Stimulated activated CD4-positive, alpha-beta T cell treated with anti-CD3 and anti-CD28 coated beads, Interleukin-2, amount 100 ng/mL, for 4 hours (primary cell): Measurements from ENCODE around the gene FAAH2.
"Not testable (repeated sequence)": the region's sequence is repeated elsewhere in the genome, so short reads cannot be mapped to it uniquely, and the experiment has no call there.

Experiments
- DNase-seq: peaks from one replicate; pipeline ENCODE4 v3.0.0-alpha.2; 2020; ENCODE audit warnings: low read depth

Gene FAAH2, protein sequence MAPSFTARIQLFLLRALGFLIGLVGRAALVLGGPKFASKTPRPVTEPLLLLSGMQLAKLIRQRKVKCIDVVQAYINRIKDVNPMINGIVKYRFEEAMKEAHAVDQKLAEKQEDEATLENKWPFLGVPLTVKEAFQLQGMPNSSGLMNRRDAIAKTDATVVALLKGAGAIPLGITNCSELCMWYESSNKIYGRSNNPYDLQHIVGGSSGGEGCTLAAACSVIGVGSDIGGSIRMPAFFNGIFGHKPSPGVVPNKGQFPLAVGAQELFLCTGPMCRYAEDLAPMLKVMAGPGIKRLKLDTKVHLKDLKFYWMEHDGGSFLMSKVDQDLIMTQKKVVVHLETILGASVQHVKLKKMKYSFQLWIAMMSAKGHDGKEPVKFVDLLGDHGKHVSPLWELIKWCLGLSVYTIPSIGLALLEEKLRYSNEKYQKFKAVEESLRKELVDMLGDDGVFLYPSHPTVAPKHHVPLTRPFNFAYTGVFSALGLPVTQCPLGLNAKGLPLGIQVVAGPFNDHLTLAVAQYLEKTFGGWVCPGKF

DNA sequence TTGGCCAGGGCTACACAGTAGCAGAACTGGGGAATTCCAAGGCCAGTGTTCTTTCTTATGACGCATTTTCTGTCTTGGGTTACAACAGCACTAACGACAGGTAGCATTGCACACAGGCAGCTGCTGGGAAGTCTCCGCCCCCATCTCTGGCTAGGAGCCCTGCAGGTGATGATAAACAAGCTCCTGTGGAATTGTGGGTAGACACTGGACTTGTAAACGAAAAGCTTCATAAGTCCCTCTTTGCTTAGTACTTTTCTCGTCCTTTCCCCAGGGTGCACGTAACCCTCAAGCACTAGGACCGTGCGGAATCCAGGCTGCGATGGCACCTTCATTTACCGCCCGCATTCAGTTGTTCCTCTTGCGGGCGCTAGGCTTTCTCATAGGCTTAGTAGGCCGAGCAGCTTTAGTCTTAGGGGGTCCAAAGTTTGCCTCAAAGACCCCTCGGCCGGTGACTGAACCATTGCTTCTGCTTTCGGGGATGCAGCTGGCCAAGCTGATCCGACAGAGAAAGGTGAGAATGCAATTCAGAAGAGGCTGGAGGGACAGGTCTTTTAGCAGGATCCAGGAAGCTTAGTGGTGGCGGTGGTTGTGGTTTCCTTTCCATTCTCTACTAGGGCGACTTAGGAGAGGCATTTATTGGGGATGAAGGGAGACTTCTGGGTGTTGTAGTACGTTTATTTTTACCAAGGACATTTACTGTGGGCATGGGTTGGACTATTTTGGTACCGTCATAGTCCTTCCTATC is at the start of gene FAAH2:
Gene FAAH2, plus strand, starts transcription at position 200 of the 745 bp plus-strand sequence. Its CDS starts 120 bp downstream, at position 320.
- peak; percentile 59 for DNase-seq

DNA sequence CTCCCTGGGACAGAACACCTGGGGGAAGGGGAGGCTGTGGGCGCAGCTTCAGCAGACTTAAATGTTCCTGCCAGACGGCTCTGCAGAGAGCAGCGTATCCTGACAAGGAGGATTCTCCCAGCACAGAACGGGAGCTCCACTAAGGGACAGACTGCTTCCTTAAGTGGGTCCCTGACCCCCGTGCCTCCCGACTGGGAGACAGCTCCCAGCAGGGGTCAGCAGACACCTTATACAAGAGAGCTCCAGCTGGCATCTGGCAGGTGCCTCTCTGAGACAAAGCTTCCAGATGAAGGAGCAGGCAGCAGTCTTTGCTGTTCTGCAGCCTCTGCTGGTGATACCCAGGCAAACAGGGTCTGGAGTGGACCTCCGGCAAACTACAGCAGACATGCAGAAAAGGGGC is 44.5 kb upstream of the FAAH2 start:
- DNase-seq, result no peak

DNA sequence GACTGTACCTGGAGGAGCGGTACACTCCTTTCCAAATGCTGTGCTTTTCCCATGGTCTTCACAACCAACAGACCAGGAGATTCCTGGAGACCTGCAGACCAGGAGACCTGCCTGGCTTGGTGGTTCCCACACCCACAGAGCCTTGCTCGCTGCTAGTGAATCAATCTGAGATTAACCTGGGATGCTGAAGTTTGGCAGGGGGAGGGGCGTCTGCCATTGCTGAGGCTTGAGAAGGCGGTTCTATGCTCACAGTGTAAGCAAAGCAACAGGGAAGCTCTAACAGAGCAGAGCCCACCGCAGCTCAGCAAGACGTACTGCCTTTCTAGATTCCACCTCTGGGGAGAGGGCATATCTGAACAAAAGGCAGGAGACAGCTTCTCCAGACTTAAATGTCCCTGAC is 34.5 kb upstream of the FAAH2 start:
- DNase-seq, result no peak

DNA sequence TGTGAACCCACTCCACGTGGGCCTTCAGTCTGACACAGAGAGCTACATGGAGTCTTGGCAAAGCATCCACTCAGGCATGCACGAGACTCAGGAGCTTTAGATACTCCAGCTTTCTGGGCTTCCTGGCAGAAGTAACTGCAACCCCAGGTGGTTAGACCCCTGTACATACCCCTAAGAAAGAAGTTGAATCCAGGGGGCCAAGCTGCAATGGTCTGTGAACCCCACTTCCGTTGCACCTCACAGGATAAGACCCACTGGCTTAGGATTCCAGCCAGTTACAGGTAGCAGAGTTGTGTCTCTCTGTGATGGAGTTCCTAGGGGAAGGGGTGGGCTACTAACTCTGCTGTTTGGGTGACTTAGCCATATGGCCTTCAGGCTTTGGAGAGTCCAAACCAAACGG is 21.4 kb upstream of the FAAH2 start:
- DNase-seq, result no peak

- DNase-seq, result no peak
Measured at GRCh38 chrX:57266275-57266674, 20.2 kb upstream of the FAAH2 start.

GRCh38 chrX:57266871-57267270 is 19.6 kb upstream of the FAAH2 start:
- DNase-seq, result no peak

GRCh38 chrX:57267308-57267707 is 19.2 kb upstream of the FAAH2 start:
- no peak for DNase-seq

DNA sequence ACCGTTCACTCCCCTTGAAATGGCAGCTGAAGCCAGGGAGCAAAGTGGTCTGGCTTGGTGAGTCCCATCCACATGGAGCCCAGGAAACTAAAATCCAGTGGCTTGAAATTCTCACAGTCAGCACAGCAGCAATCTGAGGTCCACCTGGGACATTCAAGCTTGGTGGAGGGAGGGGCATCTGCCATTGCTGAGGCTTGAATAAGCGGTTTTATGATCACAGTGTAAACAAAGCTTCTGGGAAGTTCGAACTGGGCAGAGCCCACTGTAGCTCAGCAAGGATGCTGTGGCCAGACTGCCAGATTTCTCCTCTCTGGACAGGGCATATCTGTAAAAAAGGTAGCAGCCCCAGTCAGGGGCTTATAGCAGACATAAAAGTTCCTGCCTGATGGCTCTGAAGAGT is 15.5 kb upstream of the FAAH2 start:
- no peak for DNase-seq

DNA sequence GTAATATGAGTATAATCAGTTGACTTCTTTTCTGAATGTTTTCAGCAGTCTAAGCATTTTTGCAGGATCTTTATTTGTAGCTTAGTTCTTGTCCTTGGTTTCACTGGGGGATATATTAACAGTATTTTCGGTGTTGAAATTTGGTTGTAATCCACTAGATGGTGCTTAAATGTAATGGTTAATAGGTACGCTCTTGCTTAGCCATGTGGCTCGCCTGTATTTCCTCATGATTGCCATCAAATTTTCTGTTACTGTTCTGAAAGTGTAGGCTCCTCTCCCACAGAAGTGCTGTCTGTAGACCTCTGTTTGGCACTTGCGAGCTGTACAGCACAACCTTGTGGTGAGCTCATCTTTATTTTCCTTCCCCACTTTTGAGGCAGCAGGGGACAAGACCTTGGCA is 3.9 kb upstream of the FAAH2 start:
- no peak for DNase-seq

DNA sequence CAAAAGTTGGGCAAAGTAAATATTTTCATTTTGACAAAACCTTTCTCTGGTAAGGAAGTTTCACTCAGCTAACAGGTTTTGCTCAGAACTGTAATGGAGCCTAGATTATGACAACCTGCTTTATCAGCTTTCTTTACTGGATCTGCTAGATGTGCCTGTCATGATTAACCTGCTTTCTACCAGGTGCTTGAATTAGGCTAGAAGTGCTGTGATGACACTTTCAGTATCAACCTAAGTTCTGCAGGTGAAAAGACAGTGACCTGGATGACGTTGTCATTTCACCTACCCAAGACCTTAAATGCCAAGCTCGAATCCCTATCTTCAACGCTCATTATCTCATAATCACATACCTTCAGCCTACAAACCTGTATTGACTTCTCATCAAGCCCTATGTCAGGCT is 1.5 kb upstream of the FAAH2 start:
- no peak for DNase-seq

GRCh38 chrX:57289089-57289488 is 2.6 kb downstream of the FAAH2 start:
- DNase-seq, result no peak

- DNase-seq, result no peak
Measured at GRCh38 chrX:57294961-57295360, 8.5 kb downstream of the FAAH2 start.

GRCh38 chrX:57295679-57296078 is 9.2 kb downstream of the FAAH2 start:
- DNase-seq, result not testable (repeated sequence)

DNA sequence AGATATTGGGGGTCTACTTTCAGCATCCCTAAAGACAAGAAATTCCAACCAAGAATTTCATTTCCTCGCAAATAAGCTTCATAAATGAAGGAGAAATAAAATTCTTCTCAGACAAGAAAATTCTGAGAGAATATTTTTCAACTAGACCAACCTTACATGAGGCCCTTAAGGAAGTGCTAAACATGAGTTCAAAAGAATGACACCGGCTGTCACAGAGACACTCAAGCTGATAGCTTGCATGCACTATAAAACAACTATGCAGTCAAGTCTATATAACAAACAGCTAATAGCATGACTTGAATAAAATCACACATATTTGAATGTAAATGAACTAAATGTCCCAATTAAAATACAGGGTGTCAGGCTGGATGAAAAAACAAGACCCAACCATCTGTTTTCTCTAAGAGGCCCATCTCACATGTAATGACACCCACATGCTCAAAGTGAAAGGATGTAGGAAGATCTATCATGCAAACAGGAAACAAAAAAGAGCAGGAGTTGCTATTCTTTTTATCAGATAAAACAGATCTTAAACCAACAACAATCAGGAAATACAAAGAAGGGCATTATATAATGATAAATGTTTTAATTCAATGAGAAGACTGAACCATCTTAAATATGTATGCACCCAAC is 27.2 kb downstream of the FAAH2 start:
- DNase-seq, result no peak

DNA sequence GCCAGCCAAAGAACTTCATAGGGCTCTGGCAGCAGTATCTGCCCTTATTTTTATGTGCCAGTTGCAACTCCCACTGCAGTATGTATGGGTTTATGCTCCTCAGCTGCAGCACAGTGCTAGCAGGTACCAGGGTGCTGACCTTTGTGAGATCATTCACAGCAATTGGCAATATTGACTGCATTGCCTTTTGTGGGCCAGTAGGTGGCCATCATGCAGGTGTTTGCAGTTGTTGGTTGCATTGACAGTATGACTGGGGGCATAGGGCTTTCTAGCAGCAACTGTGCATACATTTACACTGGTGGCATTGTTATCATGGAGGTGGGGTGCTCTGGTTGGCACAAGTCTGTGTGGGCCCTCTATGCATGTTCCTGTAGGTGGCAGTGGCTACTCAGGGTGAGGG is 42.5 kb downstream of the FAAH2 start:
- no peak for DNase-seq

DNA sequence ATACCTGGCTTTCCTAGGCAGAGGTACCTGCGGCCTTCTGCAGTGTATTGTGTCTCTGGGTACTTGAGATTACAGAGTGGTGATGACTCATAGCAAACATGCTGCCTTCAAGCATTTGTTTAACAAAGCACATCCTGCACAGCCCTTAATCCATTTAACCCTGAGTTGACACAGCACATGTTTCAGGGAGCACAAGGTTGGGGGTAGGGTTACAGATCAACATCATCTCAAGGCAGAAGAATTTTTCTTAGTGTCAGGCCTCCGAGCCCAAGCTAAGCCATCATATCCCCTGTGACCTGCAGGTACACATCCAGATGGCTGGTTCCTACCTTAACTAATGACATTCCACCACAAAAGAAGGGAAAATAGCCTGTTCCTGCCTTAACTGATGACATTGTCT is 49.3 kb downstream of the FAAH2 start:
- not testable (repeated sequence) for DNase-seq

- DNase-seq, result no peak
Measured at GRCh38 chrX:57353472-57354132, 67.1 kb downstream of the FAAH2 start.

DNA sequence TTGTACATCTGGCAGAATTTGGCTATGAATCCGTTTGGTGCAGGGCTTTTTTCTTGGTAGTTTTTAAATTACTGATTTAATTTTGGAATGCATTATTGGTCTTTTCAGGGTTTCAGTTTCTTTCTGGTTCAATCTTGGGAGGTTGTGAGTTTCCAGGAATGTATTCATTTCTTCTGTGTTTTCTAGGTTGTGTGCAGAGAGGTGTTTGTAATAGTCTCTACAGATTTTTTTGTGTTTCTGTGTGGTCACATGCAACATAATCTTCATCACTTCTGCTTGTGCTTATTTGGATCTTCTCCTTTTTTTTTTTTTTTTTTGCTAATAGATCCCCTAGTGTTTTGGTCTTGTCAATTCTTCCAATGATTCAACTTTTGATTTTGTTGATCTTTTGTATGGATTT is 77.6 kb downstream of the FAAH2 start:
- DNase-seq, result no peak

GRCh38 chrX:57366430-57366829 is 79.9 kb downstream of the FAAH2 start:
- DNase-seq, result no peak

DNA sequence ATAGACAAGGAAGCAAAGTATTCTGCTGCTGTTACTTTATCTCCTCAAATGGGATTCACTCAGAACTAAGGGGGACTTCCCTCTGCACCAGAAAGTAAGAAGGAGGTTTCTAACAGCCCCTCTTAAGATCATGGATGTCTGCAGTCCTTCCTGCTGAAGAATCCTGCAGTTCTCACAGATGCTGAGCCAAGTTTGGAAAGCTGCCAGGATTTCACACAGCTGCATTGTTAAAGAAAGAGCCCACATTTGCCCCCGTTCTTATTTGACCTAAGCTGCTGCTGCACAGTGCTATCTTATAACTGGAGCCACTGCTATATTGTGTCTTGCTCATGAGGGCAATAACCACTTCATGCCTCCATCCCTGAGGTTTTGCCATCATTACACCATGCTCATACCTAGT is 81.1 kb downstream of the FAAH2 start:
- no peak for DNase-seq

GRCh38 chrX:57368158-57368557 is 81.7 kb downstream of the FAAH2 start:
- no peak for DNase-seq

DNA sequence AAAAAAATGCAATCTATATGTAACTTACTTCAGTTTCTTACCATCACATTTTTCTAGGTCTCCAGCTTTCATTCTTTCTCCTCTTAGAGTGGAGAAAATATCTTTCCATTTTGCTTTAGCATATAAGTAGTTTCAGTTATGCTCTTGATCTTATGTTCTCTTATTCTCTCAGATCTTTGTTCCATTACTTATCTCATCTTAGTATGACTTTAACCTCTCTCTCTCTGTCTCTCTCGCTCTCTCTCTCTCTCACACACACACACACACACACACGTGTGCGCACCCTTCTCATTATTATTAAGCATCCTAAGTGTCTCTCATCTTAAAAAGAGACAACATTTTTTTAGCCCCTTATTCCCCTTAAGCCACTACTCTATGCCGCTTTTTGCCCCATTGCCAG is 92.8 kb downstream of the FAAH2 start:
- DNase-seq, result no peak
